GM18505 (cell line): ENCODE measurements around the gene BICC1.

Experiments
- ATAC-seq: cut with Tn5 transposase; IDR thresholded peaks from one replicate; pipeline ENCODE4 v1.9.1; 2021; ENCODE audit not compliant: unreplicated experiment
- POLR2A ChIP-seq: IDR thresholded peaks from 4 replicates; pipeline ENCODE4 v1.6.1; 2011; ENCODE audit warnings: borderline replicate concordance; ENCODE audit not compliant: insufficient read depth, insufficient read length; ENCODE audit errors: extremely low read depth

Gene BICC1

GRCh38 chr10:58642916-58643428, 130.3 kb downstream of the BICC1 start:
- no peak for ATAC-seq
- no peak for TF ChIP-seq POLR2A

- no peak for TF ChIP-seq POLR2A
- ATAC-seq = no peak
Observed at GRCh38 chr10:58644311-58644710, 131.6 kb downstream of the BICC1 start.

- no peak for TF ChIP-seq POLR2A
- ATAC-seq = no peak
Observed at GRCh38 chr10:58645416-58646146, 132.9 kb downstream of the BICC1 start.

DNA sequence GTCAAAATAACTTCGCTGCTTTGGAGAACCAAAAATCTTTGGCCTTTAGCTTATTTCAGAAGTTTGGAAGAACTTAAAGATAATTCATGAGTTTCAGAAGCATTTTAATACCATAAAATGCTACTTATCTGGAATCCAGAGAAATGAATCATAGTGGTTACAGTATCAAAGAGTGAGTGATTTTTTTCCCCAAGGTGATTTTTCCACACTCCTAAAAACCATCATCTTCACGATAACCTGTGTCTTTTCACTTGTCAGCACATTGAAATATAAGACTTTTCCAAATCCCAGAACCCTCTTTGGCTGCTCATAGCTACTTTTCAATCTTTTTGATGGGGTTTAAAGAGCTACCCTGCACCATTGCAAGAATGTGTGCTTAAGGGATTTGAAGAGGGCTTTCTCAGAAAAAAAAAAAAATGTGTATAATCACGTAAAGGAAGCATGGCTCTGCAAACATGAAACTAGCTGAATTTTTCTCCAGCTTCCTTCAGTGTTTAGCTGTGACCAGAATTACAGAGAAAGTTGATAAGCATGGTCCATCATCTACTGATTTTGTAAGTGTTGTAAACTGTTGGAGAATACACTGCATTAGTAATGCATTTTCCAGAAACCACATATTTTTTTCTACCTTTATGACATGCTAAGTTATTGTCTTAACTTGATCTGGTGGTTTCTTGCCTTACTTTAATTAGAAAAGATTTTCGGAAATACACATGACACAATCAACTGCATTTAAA, 134.9 kb downstream of the BICC1 start:
- no peak for ATAC-seq
- no peak for TF ChIP-seq POLR2A

DNA sequence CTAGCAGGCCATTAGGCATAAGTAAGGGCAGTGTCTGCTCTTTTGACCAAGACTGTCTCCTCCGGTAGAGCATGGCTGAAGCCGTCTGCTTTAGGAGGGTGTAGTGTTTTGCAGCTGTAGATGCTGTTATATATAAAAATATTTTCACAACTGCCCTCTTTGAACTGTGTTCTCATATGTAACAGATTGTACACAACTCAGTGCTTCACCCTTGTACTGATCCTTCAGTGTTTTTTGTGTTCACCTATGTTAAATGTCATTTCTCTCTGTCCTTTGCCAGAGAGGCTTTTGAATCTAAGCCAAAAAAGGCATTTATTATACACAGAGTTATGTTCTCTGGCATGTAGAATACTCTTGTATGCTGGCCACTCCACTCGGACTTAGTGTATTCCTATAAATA, 135.5 kb downstream of the BICC1 start:
- no peak for TF ChIP-seq POLR2A
- ATAC-seq = no peak

DNA sequence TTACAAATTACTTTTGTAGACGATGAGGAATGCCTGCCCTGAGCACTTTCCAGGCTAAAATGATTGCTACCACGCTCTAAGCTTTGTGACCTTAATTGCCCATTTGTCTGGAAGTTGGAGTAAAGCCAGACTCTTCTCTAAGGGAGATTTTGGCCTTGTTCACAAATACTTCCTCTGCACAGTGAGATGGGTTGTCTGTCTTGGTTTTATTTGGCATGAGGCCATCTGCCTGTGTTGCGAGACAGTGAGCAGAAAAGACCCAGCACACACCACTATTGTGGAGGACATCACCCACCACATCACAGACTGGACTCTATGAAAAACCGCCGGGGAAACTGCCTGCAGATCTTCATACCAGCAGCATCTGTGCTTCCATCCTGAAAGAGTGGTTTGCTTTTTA, 138.4 kb downstream of the BICC1 start:
- ATAC-seq = no peak

GRCh38 chr10:58651742-58652141, 139.1 kb downstream of the BICC1 start:
- TF ChIP-seq POLR2A = no peak
- no peak for ATAC-seq

More for the DNA sequence above, 138.4 kb downstream of the BICC1 start:
- no peak for TF ChIP-seq POLR2A

DNA sequence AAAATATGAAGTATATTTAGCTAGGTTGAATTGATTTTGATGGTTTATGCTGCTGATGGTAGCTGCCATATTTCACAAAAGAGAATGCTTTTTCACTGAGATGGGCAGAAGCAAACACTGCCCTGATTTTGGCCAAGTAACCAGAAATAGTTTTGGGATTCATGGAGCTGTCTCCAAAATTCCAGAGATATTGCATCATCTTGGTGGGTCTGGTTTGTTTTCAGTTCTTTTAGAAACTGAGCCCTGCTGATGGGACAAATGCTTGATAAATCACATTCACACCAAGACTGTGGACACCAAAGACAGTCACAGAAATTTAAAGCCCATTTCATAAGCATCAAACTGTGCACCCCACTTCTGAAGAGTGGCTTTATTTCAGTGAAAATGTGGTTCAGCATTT, 140.5 kb downstream of the BICC1 start:
- ATAC-seq = no peak
- TF ChIP-seq POLR2A = no peak

DNA sequence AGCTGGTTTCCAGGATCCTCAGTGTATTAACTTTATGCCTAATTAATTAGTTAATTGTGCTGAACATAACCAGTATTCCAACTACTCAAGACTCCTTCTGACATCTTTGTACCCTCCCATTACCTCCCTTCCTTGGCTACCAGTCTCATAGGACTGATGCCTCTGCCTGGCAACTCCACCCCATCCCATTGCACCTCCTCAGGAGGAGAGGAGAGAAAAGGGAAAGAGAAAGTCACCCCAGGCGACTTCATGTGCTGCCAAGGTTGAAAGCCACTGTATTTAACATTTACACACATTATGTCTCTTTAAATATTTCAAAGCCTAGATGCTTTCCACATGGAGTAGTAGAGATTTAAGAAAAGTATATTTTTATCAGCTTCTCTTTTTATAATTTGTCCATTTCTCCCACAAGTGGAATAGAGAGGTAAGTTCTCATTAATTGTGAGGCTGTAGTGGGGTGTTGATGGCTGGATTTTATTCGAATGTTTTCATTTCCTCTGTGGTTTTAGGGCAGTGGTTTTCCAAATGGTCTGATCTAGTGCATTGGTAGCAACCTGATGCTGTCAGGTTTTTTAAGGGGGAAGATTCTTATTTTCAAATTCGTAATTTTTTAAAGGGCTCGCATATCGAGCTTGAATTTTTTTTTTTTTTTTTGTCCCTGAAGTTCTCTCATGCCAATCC, 148.0 kb downstream of the BICC1 start:
- no peak for ATAC-seq
- no peak for TF ChIP-seq POLR2A

DNA sequence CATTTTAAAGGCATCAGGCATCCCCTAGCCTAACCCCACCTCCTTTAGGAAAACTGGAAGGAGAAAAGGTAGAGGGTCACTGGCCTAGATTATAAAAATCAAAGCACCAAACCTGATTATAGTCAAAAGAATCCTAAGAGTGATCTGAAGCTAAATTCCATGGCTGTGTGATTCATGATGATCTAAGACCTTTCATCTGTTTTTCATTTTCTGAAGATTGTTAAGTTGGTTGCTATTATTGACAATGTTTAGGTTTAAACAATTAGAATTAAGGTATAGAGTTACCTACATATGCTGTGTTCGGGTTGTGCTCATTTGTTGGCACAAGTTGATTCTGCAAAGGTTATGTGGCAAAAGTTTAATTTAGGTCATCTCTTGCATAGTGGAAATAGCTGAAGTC, 148.7 kb downstream of the BICC1 start:
- TF ChIP-seq POLR2A = no peak

DNA sequence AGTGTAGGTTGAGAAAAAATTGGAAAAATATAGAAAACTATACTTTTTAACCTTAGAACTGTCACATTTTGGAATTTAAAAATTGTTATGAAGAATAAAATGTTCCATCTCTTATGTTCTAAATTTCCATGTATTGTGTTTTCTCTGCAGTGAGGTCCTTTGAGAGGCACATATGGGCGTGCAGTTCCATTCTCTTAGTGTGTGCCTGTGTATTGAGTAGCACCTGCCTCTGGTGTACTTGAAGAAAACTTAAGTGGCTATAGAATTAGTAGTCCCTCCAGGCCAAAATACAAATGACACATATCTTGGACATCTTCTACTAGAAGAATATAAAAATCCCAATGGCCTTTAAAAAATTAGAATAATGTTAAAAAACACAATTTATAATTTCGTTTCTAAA, 149.2 kb downstream of the BICC1 start:
- ATAC-seq = no peak
- no peak for TF ChIP-seq POLR2A

More for the DNA sequence above, 148.7 kb downstream of the BICC1 start:
- no peak for ATAC-seq

DNA sequence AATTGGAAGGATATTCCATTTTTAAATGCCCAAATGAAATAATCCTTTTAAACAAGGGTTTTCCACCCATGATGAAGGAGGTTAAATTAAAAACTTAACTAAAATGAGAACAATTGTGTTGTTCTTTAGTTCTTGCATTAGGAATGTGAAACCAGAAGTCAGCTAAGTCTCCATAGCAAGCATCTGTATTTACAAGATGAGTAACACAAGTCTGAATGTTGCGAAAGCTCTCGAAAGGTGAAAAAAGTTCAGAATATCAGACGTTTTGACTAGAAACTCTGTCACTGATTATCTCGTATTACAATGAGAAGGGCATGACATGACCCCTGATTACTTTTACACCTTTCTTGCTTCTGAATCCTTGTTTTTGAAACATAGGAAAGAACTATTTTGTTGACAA, 149.6 kb downstream of the BICC1 start:
- no peak for ATAC-seq
- TF ChIP-seq POLR2A = no peak

GRCh38 chr10:58665361-58665760, 152.7 kb downstream of the BICC1 start:
- no peak for ATAC-seq
- TF ChIP-seq POLR2A = no peak

- no peak for TF ChIP-seq POLR2A
- no peak for ATAC-seq
Observed at GRCh38 chr10:58666024-58666423, 153.4 kb downstream of the BICC1 start.

- no peak for TF ChIP-seq POLR2A
- no peak for ATAC-seq
Observed at GRCh38 chr10:58667658-58668310, 155.1 kb downstream of the BICC1 start.
